ENCODE measurements around the gene CCR9. TPM values are rescaled to one million over a fixed set of nuclear protein-coding genes. Genes with fewer than 3 reads are reported as not detected.

The CCR9 gene
- polyA plus RNA-seq, 3 donors: not detected

GRCh38 chr3:45949432-45949831 lies 63.1 kb downstream of the CCR9 start:
- H3K4me3 Mint-ChIP-seq: no peak overlapping the region

GRCh38 chr3:45950131-45950530 lies 63.8 kb downstream of the CCR9 start:
- no peaks in the 10 kb centered on the region for H3K9me3 Mint-ChIP-seq
- no CpG with 5 or more reads among the region's 2 CpGs for WGBS (ENCODE audit: insufficient coverage)
- H3K4me3 Mint-ChIP-seq: no peak overlapping the region
- Histone ChIP-seq H3K27me3 (ENCODE audit: control insufficient read depth in 2 of 2, insufficient read depth in 2 of 2, low read length in 2 of 2) (no peaks in the 10 kb centered on the region), H4K20me1 (ENCODE audit: insufficient read depth, low read length) (no peaks in the 10 kb centered on the region), H3K79me2 (ENCODE audit: insufficient read depth, low read length) (no peaks in the 10 kb centered on the region), H3K27ac (ENCODE audit: low read depth in 1 of 2, low read length in 2 of 2) (no peak overlapping the region), H3K4me3 (replicated peaks in 1 of 3; ENCODE audit: low read depth in 2 of 3, low read length in 3 of 3) (no peak overlapping the region), H3K9me3 (replicated peaks in 1 of 2; ENCODE audit: control insufficient read depth in 1 of 2, insufficient read depth in 1 of 2, low read length in 2 of 2) (no peaks in the 10 kb centered on the region), H3K4me2 (replicated peaks; ENCODE audit: extremely low read depth, low read length, poor library complexity, severe bottlenecking) (no peak overlapping the region), H3K36me3 (replicated peaks in 1 of 2; ENCODE audit: control insufficient read depth in 1 of 2, insufficient read depth in 2 of 2, low read length in 2 of 2) (peaks cover 95 to 100% of the 10 kb centered on the region in 2 donors), H3K9ac (ENCODE audit: insufficient read depth, low read length, poor library complexity, severe bottlenecking) (no peak overlapping the region), H3K4me1 (ENCODE audit: control insufficient read depth in 1 of 2, insufficient read depth in 2 of 2, low read length in 2 of 2) (no peaks in the 10 kb centered on the region), H2AFZ (ENCODE audit: insufficient read depth, low read depth, low read length, poor library complexity, severe bottlenecking) (no peak overlapping the region)
- intact Hi-C loops (cut with micrococcal nuclease): no loop called here
- peak overlapping the region in 1 of 7 donors; percentile 58 for H3K27ac Mint-ChIP-seq
- H3K4me1 Mint-ChIP-seq: no peaks in the 10 kb centered on the region
- H3K27me3 Mint-ChIP-seq (ENCODE audit: low read depth in 3 of 3): peaks cover 1 to 4% (median 2%) of the 10 kb centered on the region in 3 donors
- TF ChIP-seq CTCF (IDR thresholded peaks at IDR 0.05): no peak
- no peak for DNase-seq
- H3K36me3 Mint-ChIP-seq: peaks cover 95 to 98% of the 10 kb centered on the region in 2 donors

More at GRCh38 chr3:45949432-45949831, 63.1 kb downstream of the CCR9 start:
- no peak for TF ChIP-seq CTCF (IDR thresholded peaks at IDR 0.05)
- Mint-ChIP-seq H3K27ac (peak overlapping the region in 1 of 7 donors; percentile 50), H3K9me3 (no peaks in the 10 kb centered on the region), H3K27me3 (ENCODE audit: low read depth in 3 of 3) (peaks cover 1 to 4% (median 2%) of the 10 kb centered on the region in 3 donors), H3K4me1 (no peaks in the 10 kb centered on the region), H3K36me3 (peaks cover 94 to 96% of the 10 kb centered on the region in 2 donors)
- Histone ChIP-seq H3K9me3 (replicated peaks in 1 of 2; ENCODE audit: control insufficient read depth in 1 of 2, insufficient read depth in 1 of 2, low read length in 2 of 2) (no peaks in the 10 kb centered on the region), H3K4me1 (ENCODE audit: control insufficient read depth in 1 of 2, insufficient read depth in 2 of 2, low read length in 2 of 2) (no peaks in the 10 kb centered on the region), H3K27ac (ENCODE audit: low read depth in 1 of 2, low read length in 2 of 2) (no peak overlapping the region), H3K9ac (ENCODE audit: insufficient read depth, low read length, poor library complexity, severe bottlenecking) (no peak overlapping the region), H3K4me3 (replicated peaks in 1 of 3; ENCODE audit: low read depth in 2 of 3, low read length in 3 of 3) (no peak overlapping the region), H3K79me2 (ENCODE audit: insufficient read depth, low read length) (no peaks in the 10 kb centered on the region), H4K20me1 (ENCODE audit: insufficient read depth, low read length) (no peaks in the 10 kb centered on the region), H2AFZ (ENCODE audit: insufficient read depth, low read depth, low read length, poor library complexity, severe bottlenecking) (no peak overlapping the region), H3K36me3 (replicated peaks in 1 of 2; ENCODE audit: control insufficient read depth in 1 of 2, insufficient read depth in 2 of 2, low read length in 2 of 2) (peaks cover 88 to 100% of the 10 kb centered on the region in 2 donors), H3K27me3 (ENCODE audit: control insufficient read depth in 2 of 2, insufficient read depth in 2 of 2, low read length in 2 of 2) (no peaks in the 10 kb centered on the region), H3K4me2 (replicated peaks; ENCODE audit: extremely low read depth, low read length, poor library complexity, severe bottlenecking) (no peak overlapping the region)
- WGBS (ENCODE audit: insufficient coverage): 97% methylated on average over 4 of the region's 4 CpGs
- DNase-seq: no peak
- intact Hi-C loops (cut with micrococcal nuclease): no loop called here

All from CD14-positive monocyte (primary cell).